ENCODE results near the gene SLC34A1.
A peak's percentile ranks its signal among the peaks of the same experiment; 100 is the strongest.

The SLC34A1 gene

DNA sequence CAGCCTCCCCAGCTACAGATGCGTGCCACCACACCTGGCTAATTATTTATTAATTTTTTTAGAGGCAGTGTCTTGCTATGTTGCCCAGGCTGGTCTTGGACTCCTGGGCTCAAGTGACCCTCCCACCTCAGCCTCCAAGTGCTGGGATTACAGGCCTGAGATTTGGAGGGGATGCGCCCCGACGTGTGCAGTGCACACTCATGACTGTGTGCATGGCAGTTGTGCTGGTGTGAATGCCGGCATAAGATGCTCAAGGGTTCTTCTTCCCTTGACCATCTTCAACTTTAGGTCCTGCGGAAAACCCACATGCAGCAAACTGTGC, 3.5 kb upstream of the SLC34A1 start:
- no peaks in the 10 kb centered on the region for H3K27me3 ChIP-seq (ENCODE audit: insufficient read depth, low read depth, severe bottlenecking)
- H3K36me3 ChIP-seq: no peaks in the 10 kb centered on the region
- H3K27ac ChIP-seq: no peak overlapping the region
- TF ChIP-seq, protein P1, sequence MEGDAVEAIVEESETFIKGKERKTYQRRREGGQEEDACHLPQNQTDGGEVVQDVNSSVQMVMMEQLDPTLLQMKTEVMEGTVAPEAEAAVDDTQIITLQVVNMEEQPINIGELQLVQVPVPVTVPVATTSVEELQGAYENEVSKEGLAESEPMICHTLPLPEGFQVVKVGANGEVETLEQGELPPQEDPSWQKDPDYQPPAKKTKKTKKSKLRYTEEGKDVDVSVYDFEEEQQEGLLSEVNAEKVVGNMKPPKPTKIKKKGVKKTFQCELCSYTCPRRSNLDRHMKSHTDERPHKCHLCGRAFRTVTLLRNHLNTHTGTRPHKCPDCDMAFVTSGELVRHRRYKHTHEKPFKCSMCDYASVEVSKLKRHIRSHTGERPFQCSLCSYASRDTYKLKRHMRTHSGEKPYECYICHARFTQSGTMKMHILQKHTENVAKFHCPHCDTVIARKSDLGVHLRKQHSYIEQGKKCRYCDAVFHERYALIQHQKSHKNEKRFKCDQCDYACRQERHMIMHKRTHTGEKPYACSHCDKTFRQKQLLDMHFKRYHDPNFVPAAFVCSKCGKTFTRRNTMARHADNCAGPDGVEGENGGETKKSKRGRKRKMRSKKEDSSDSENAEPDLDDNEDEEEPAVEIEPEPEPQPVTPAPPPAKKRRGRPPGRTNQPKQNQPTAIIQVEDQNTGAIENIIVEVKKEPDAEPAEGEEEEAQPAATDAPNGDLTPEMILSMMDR (IDR thresholded peaks at IDR 0.05; ENCODE audit: low read depth, low read length): no peak
- no peak overlapping the region for H3K4me3 ChIP-seq (ENCODE audit: low read depth, low read length)
- no peaks in the 10 kb centered on the region for H3K9me3 ChIP-seq (ENCODE audit: severe bottlenecking)
- no peak for DNase-seq

GRCh38 chr5:177382423-177383029, 1.7 kb upstream of the SLC34A1 start:
- no peak overlapping the region for H3K27ac ChIP-seq
- DNase-seq: no peak
- TF ChIP-seq, protein P1 (IDR thresholded peaks at IDR 0.05; ENCODE audit: low read depth, low read length): peak; percentile 43
- no peak overlapping the region for H3K4me3 ChIP-seq (ENCODE audit: low read depth, low read length)
- no peaks in the 10 kb centered on the region for H3K9me3 ChIP-seq (ENCODE audit: severe bottlenecking)
- no peaks in the 10 kb centered on the region for H3K36me3 ChIP-seq
- no peaks in the 10 kb centered on the region for H3K27me3 ChIP-seq (ENCODE audit: insufficient read depth, low read depth, severe bottlenecking)

DNA sequence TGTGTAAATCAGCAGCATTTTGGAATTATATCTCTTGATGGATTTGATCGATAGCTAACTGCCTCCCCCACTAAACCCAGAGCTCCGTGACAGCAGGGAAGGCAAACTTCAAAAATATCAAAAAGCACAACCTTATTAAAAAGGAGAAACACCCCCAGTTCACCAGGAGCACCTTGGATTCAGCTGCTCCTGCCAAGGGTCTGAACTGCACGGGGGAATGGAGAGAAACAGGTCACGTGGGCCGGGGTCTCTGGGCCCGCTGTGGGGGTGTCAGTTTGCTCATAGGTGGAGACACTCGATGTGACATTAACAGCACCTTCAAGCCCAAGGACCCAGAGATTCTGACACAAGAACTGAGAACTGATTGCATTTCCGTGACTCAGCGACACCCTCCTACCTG, 1.1 kb upstream of the SLC34A1 start:
- H3K27ac ChIP-seq: no peak overlapping the region
- no peaks in the 10 kb centered on the region for H3K9me3 ChIP-seq (ENCODE audit: severe bottlenecking)
- no peaks in the 10 kb centered on the region for H3K27me3 ChIP-seq (ENCODE audit: insufficient read depth, low read depth, severe bottlenecking)
- no peak overlapping the region for H3K4me3 ChIP-seq (ENCODE audit: low read depth, low read length)
- TF ChIP-seq, protein P1 (IDR thresholded peaks at IDR 0.05; ENCODE audit: low read depth, low read length): no peak
- no peak for DNase-seq
- no peaks in the 10 kb centered on the region for H3K36me3 ChIP-seq

DNA sequence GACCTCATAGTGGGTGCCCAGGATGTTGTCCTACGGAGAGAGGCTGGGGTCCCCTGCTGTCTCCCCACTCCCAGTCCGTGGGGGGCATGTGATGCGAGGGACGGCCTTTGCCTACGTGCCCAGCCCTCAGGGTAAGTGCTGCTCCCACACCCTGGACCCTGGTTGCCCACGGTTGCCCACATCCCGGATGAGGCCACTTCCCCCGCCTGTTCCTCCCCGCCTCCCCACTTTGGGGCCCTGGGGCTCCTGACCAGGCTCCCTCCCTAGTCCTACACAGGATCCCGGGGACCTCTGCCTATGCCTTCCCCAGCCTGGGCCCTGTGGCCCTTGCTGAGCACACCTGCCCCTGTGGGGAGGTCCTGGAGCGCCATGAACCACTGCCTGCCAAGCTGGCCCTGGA, 1.5 kb downstream of the SLC34A1 start:
- Histone ChIP-seq H3K27me3 (ENCODE audit: insufficient read depth, low read depth, severe bottlenecking) (no peaks in the 10 kb centered on the region), H3K27ac (no peak overlapping the region), H3K36me3 (no peaks in the 10 kb centered on the region), H3K9me3 (ENCODE audit: severe bottlenecking) (no peaks in the 10 kb centered on the region), H3K4me3 (ENCODE audit: low read depth, low read length) (no peak overlapping the region)
- no peak for DNase-seq
- TF ChIP-seq, protein P1 (IDR thresholded peaks at IDR 0.05; ENCODE audit: low read depth, low read length): no peak

DNA sequence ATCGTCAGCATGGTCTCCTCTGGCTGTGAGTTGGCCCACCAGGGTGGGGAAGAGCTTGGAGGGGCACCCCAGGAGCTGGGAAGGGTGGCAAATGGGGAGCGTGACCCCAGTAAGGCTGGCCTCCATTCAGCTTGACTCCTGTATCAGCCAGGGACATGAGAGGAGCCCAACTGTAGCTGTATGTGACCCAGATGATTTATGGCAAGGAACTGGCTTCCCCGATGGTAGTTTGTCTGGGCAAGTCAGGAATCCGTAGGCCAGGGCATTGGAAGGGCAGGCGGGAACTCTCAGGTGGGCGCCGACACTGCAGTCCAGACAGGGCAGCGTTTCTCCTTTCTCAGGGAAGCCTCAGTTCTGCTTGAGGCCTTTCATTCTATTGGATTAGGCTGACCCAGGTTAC, 2.3 kb downstream of the SLC34A1 start:
- TF ChIP-seq, protein P1 (IDR thresholded peaks at IDR 0.05; ENCODE audit: low read depth, low read length): no peak
- DNase-seq: no peak
- no peak overlapping the region; the same call in 1 of the 2 replicates for H3K27ac ChIP-seq
- no peaks in the 10 kb centered on the region for H3K9me3 ChIP-seq (ENCODE audit: severe bottlenecking)
- H3K27me3 ChIP-seq (ENCODE audit: insufficient read depth, low read depth, severe bottlenecking): no peaks in the 10 kb centered on the region
- H3K36me3 ChIP-seq: no peaks in the 10 kb centered on the region
- no peak overlapping the region for H3K4me3 ChIP-seq (ENCODE audit: low read depth, low read length)

DNA sequence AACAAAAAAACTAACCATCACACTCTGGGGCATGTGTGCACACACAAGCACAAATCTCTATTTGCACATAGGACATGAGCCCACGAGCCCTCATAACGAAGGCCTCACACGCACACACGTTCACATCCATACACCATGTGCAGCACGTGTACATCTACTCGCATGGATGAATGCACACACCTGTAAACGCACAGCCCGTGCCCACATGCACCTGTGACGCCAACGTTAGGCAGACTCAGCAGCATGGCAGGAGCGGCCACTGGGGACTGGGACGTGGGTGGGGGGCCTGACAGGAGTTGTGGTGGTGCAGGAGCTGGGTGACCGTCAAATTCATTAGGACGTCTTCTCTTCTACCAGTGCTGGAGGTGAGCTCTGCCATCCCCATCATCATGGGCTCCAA, 3.2 kb downstream of the SLC34A1 start:
- no peak overlapping the region for H3K4me3 ChIP-seq (ENCODE audit: low read depth, low read length)
- H3K36me3 ChIP-seq: no peaks in the 10 kb centered on the region
- no peaks in the 10 kb centered on the region for H3K27me3 ChIP-seq (ENCODE audit: insufficient read depth, low read depth, severe bottlenecking)
- TF ChIP-seq, protein P1 (IDR thresholded peaks at IDR 0.05; ENCODE audit: low read depth, low read length): no peak
- H3K9me3 ChIP-seq (ENCODE audit: severe bottlenecking): no peaks in the 10 kb centered on the region
- H3K27ac ChIP-seq: no peak overlapping the region
- no peak for DNase-seq
